Measurements from ENCODE around the gene SELENOI. TPM values are rescaled to one million over a fixed set of nuclear protein-coding genes. Genes with fewer than 3 reads are reported as not detected.

Gene SELENOI
- total RNA-seq, 1 donor from 2014 or later: 51.8 TPM

- Mint-ChIP-seq H3K4me3 (no peak overlapping the region), H3K36me3 (no peaks in the 10 kb centered on the region), H3K27me3 (ENCODE audit: insufficient read depth, low read depth) (peaks cover 2% of the 10 kb centered on the region), H3K4me1 (peaks cover 10% of the 10 kb centered on the region), H3K9me3 (no peaks in the 10 kb centered on the region), H3K27ac (no peak overlapping the region)
- Histone ChIP-seq H3K27ac (no peak overlapping the region), H3K9me3 (ENCODE audit: low read depth) (no peaks in the 10 kb centered on the region), H3F3A (ENCODE audit: low read depth) (peaks cover 17% of the 10 kb centered on the region), H3K27me3 (no peaks in the 10 kb centered on the region), H3K4me2 (no peak overlapping the region), H3K9ac (no peak overlapping the region), H3K4me1 (peaks cover 18% of the 10 kb centered on the region), H3K4me3 (no peak overlapping the region), H3K79me2 (ENCODE audit: low read depth) (no peaks in the 10 kb centered on the region), H3K36me3 (no peaks in the 10 kb centered on the region), H4K20me1 (ENCODE audit: low read depth) (no peaks in the 10 kb centered on the region), H2AFZ (replicated peaks) (no peak overlapping the region)
- TF ChIP-seq EZH2phosphoT487 (IDR thresholded peaks at IDR 0.05): no peak
- no peak for TF ChIP-seq EZH2 (IDR thresholded peaks at IDR 0.05)
- TF ChIP-seq CTCF (IDR thresholded peaks at IDR 0.05): no peak
- no peak for DNase-seq (ENCODE audit: low spot score)
Observed at GRCh38 chr2:26336719-26337118, 9.2 kb upstream of the SELENOI start.

- Mint-ChIP-seq H3K27me3 (ENCODE audit: insufficient read depth, low read depth) (peaks cover 2% of the 10 kb centered on the region), H3K27ac (no peak overlapping the region), H3K36me3 (no peaks in the 10 kb centered on the region), H3K4me3 (no peak overlapping the region), H3K9me3 (no peaks in the 10 kb centered on the region), H3K4me1 (peaks cover 10% of the 10 kb centered on the region)
- Histone ChIP-seq H3K79me2 (ENCODE audit: low read depth) (no peaks in the 10 kb centered on the region), H3K4me1 (peaks cover 18% of the 10 kb centered on the region), H3K27ac (no peak overlapping the region), H3K9me3 (ENCODE audit: low read depth) (no peaks in the 10 kb centered on the region), H3K36me3 (no peaks in the 10 kb centered on the region), H3K4me3 (no peak overlapping the region), H3K9ac (no peak overlapping the region), H3F3A (ENCODE audit: low read depth) (peaks cover 17% of the 10 kb centered on the region), H3K4me2 (no peak overlapping the region), H3K27me3 (no peaks in the 10 kb centered on the region), H4K20me1 (ENCODE audit: low read depth) (no peaks in the 10 kb centered on the region), H2AFZ (replicated peaks) (no peak overlapping the region)
- TF ChIP-seq EZH2 (IDR thresholded peaks at IDR 0.05): no peak
- no peak for TF ChIP-seq EZH2phosphoT487 (IDR thresholded peaks at IDR 0.05)
- TF ChIP-seq CTCF (IDR thresholded peaks at IDR 0.05): no peak
- no peak for DNase-seq (ENCODE audit: low spot score)
Observed at GRCh38 chr2:26337298-26337697, 8.6 kb upstream of the SELENOI start.

- Histone ChIP-seq H3K36me3 (no peaks in the 10 kb centered on the region), H3F3A (ENCODE audit: low read depth) (peaks cover 24% of the 10 kb centered on the region), H3K9me3 (ENCODE audit: low read depth) (no peaks in the 10 kb centered on the region), H3K9ac (no peak overlapping the region), H3K79me2 (ENCODE audit: low read depth) (peaks cover 20% of the 10 kb centered on the region), H3K4me1 (peaks cover 24% of the 10 kb centered on the region), H3K27ac (no peak overlapping the region), H3K4me3 (no peak overlapping the region), H4K20me1 (ENCODE audit: low read depth) (no peaks in the 10 kb centered on the region), H3K27me3 (no peaks in the 10 kb centered on the region), H3K4me2 (no peak overlapping the region), H2AFZ (replicated peaks) (no peak overlapping the region)
- H3K4me3 Mint-ChIP-seq: no peak overlapping the region
- TF ChIP-seq EZH2 (IDR thresholded peaks at IDR 0.05) (no peak), CTCF (IDR thresholded peaks at IDR 0.05) (no peak), EZH2phosphoT487 (IDR thresholded peaks at IDR 0.05) (no peak)
- H3K27me3 Mint-ChIP-seq (ENCODE audit: insufficient read depth, low read depth): peaks cover 5% of the 10 kb centered on the region
- no peak overlapping the region for H3K27ac Mint-ChIP-seq
- peaks cover 18% of the 10 kb centered on the region for H3K4me1 Mint-ChIP-seq
- no peaks in the 10 kb centered on the region for H3K9me3 Mint-ChIP-seq
- H3K36me3 Mint-ChIP-seq: no peaks in the 10 kb centered on the region
- DNase-seq (ENCODE audit: low spot score): no peak
Observed at GRCh38 chr2:26340831-26341230, 5.1 kb upstream of the SELENOI start.
